Muscle of leg (tissue), 11 donors: ENCODE results near the gene TREML4. TPM values are rescaled to one million over a fixed set of nuclear protein-coding genes. Genes with fewer than 3 reads are reported as not detected.

Experiments
- DNase-seq: peaks from one replicate; pipeline ENCODE4 v3.0.0; 2013
- H3K27ac ChIP-seq: one replicate; pipeline ENCODE4 v1.5.1; 2013; ENCODE audit warnings: mild to moderate bottlenecking, low read length, control low read depth
- H3K27me3 ChIP-seq: one replicate; pipeline ENCODE4 v1.6.1; 2013; ENCODE audit warnings: low read length; ENCODE audit not compliant: control insufficient read depth, insufficient read depth
- H3K36me3 ChIP-seq: one replicate; pipeline ENCODE4 v1.6.1; 2013; ENCODE audit warnings: low read length; ENCODE audit not compliant: control insufficient read depth, insufficient read depth
- H3K4me1 ChIP-seq: one replicate; pipeline ENCODE4 v1.6.1; 2013; ENCODE audit warnings: low read length; ENCODE audit not compliant: control insufficient read depth, insufficient read depth
- H3K4me3 ChIP-seq: one replicate; pipeline ENCODE4 v1.5.1; 2013; ENCODE audit warnings: low read length, control low read depth
- H3K9me3 ChIP-seq: replicated peaks from 2 replicates; pipeline ENCODE4 v1.6.1; 2013; ENCODE audit warnings: low read depth, low read length; ENCODE audit not compliant: control insufficient read depth
- WGBS: methylation state at CpG from one replicate; pipeline ENCODE4 v1.1.5; 2013; ENCODE audit warnings: missing lambda C conversion rate; ENCODE audit not compliant: insufficient coverage; 5-methylcytosine and 5-hydroxymethylcytosine counted together
- polyA plus RNA-seq, 8 donors: library from polyadenylated mRNA; unstranded; fragments of 120-200 nt; gene quantifications; one replicate each; pipeline versions ENCODE4 v1.2.1 to v1.2.3, GENCODE V29; 2013; ENCODE audit warnings: inconsistent platforms in 1 of 8, low replicate concordance in 1 of 8; ENCODE audit not compliant: insufficient read length in 8 of 8, insufficient read depth in 1 of 8
- total RNA-seq: library from RNA; stranded (reverse); fragments of 120-200 nt; gene quantifications from one replicate; pipeline ENCODE4 v1.2.4, GENCODE V29; 2013

TREML4 gene
- total and polyA plus RNA-seq, 9 donors = not detected

DNA sequence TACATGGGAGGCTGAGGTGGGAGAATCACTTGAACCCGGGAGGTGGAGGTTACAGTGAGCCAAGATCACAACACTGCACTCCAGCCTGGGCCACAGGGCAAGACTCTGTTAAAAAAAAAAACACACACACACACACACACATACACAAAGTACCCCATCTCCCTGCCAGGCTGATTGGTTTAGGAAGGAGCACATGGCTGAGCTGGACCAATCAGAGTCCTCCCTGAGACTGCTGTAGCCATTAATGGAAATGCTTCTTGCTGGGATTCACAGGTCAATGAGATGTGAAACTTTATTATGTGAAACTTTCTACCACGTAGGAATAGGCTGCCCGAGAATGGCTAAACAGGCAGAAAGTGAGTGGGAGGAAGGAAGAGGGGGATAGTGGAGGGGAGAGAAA is 55.5 kb downstream of the TREML4 start:
- Histone ChIP-seq H3K4me3 (no peak overlapping the region), H3K27me3 (peaks cover 14% of the 10 kb centered on the region), H3K4me1 (peaks cover 6% of the 10 kb centered on the region), H3K36me3 (no peaks in the 10 kb centered on the region), H3K27ac (no peak overlapping the region), H3K9me3 (no peaks in the 10 kb centered on the region)
- no peak for DNase-seq
- WGBS = 57% methylated on average over 2 of the region's 3 CpGs

DNA sequence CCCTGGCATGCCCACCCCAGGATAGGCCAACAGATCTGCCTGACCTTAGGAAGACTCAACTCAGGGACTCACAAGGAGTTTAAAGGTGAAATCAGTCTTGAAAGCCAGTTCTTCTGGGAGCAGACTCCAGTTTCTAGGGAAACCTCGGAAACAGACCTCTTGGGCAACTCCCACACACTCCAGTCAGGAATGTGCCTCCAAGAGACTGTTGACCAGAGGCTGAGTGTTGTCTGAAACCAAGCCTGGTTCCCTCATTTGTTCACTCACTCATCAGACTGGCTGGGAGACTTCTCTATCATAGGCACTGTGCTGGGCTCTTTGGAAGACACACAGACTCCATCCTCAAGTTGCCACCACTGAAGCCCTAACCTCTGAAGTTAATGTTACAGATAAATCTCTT is 56.6 kb downstream of the TREML4 start:
- Histone ChIP-seq H3K9me3 (no peaks in the 10 kb centered on the region), H3K27me3 (peaks cover 12% of the 10 kb centered on the region), H3K4me3 (no peak overlapping the region), H3K36me3 (no peaks in the 10 kb centered on the region), H3K27ac (no peak overlapping the region), H3K4me1 (no peaks in the 10 kb centered on the region)
- WGBS = no CpG with 5 or more reads among the region's 1 CpG
- DNase-seq = no peak

DNA sequence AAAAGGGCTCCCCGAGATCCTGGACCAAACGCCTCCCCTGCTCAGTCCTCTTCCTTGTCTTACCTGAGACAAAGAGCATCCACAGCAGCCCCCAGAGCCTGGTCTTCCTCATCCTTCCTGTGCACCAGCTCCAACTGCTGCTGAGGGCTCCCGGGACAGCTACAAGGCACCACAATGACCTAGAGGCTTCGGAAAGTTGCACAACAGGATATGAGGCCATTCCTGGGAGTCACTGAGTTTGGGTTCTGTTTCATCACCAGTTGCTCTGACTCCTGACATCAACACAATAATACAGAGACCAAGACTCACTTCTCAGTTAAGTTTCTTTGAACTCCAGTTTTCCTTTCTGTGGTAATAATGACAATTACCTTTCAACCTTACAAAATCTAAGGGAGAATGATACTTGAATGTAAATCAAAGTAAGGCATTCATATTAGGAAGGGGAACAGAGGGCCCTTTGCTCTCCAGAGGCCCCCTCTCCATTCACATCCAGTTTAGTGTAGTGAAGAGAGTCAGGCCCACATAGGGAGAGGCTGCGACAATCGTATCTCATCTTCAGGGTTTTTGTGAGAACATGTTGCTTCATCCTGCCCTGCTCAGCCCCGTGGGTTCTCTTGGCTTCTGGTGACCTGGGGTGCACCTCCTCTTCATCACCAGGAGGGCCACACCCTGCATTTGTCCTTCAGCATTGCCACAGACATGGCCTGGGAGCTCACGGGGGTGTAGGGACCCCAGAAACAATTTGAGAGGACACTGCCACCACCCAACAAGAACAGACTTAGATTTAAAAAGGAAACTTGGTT is 58.6 kb downstream of the TREML4 start, which contains the start of gene TREM1:
Gene TREM1 (minus strand): TSS at position 139 of the 803 bp plus-strand sequence. CDS start 27 bp downstream, at position 112.
- peaks cover 12% of the 10 kb centered on the region for H3K27me3 ChIP-seq
- 77% methylated on average over 5 of the region's 8 CpGs for WGBS
- no peak within 1 kb of the TSS for H3K4me3 ChIP-seq
- no peak within 1 kb of the TSS for H3K27ac ChIP-seq
- H3K4me1 ChIP-seq = no peaks in the 10 kb centered on the region
- DNase-seq = peak; percentile 75
- H3K36me3 ChIP-seq = no peaks in the 10 kb centered on the region
- H3K9me3 ChIP-seq = no peaks in the 10 kb centered on the region

DNA sequence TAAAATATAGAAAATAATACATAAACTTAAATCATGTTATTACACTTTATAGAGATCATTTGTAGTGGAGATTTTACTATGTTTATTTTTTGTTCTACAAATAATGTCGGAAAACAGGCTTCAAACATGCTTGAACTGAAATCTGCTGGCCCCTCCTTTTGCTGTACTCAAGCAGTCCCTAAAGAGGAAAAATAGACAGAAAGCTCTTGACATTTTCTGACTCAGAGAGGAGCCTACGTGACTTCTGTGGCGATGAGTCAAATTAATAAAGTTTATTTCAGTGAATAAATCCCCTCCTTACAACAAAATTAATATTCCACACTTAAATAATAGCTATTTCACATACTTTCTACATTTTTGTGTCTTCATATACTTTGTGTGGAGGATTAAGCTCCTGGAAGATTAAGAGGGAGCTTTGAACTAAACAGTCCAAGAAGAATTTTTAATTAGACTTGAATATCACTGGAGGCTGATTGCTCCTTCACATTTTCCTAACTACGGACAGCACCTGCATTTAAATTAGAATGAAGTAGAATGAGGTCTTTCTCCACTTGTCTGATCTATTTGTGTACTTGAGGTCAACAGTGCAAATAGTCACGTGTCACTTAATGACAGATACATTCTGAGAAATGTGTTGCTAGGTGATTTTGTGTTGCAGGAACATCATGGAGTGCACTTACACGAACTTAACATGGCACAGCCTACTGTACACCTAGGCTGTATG is 60.0 kb downstream of the TREML4 start:
- Histone ChIP-seq H3K4me1 (no peaks in the 10 kb centered on the region), H3K27me3 (peaks cover 12% of the 10 kb centered on the region), H3K9me3 (no peaks in the 10 kb centered on the region), H3K36me3 (no peaks in the 10 kb centered on the region), H3K4me3 (no peak overlapping the region), H3K27ac (no peak overlapping the region)
- peak; percentile 30 for DNase-seq
- no CpG with 5 or more reads among the region's 6 CpGs for WGBS

Other genes with a start within 250 kb of the TREML4 start
- gene UNC5CL, start 189.1 kb upstream of the TREML4 start, total RNA-seq = 3.0 TPM
- 1 to 10 TPM; 2.2 to 9.8 (median 4.1) TPM for gene UNC5CL, start 189.1 kb upstream of the TREML4 start, polyA plus RNA-seq
- 0.22 TPM for gene TSPO2, start 185.9 kb upstream of the TREML4 start, total RNA-seq
- gene TSPO2, start 185.9 kb upstream of the TREML4 start, polyA plus RNA-seq = 1 to 10 TPM in 2 of 8 donors, under 1 TPM in 6; 0.41 to 1.8 (median 0.89) TPM
- 509 TPM for gene APOBEC2, start 175.1 kb upstream of the TREML4 start, total RNA-seq
- 100 to 1,000 TPM; 281 to 891 (median 471) TPM for gene APOBEC2, start 175.1 kb upstream of the TREML4 start, polyA plus RNA-seq
- gene OARD1, start 156.0 kb upstream of the TREML4 start, total RNA-seq = 12.9 TPM
- gene OARD1, start 156.0 kb upstream of the TREML4 start, polyA plus RNA-seq = 10 to 100 TPM; 15.0 to 20.7 (median 19.3) TPM
- 14.4 TPM for gene NFYA, start 155.4 kb upstream of the TREML4 start, total RNA-seq
- gene NFYA, start 155.4 kb upstream of the TREML4 start, polyA plus RNA-seq = 10 to 100 TPM; 21.2 to 35.2 (median 27.3) TPM
- gene TREML1, start 74.0 kb upstream of the TREML4 start, total RNA-seq = 0.18 TPM
- under 1 TPM in 7 of 8 donors, not detected in 1; 0.10 to 0.49 (median 0.16) TPM for gene TREML1, start 74.0 kb upstream of the TREML4 start, polyA plus RNA-seq
- gene TREM2, start 65.2 kb upstream of the TREML4 start, total RNA-seq = 0.75 TPM
- gene TREM2, start 65.2 kb upstream of the TREML4 start, polyA plus RNA-seq = 1 to 10 TPM in 2 of 8 donors, under 1 TPM in 6; 0.15 to 3.6 (median 0.55) TPM
- gene TREML2, start 27.2 kb upstream of the TREML4 start, total RNA-seq = 0.09 TPM
- gene TREML2, start 27.2 kb upstream of the TREML4 start, polyA plus RNA-seq = under 1 TPM; 0.05 to 0.16 (median 0.11) TPM
- gene TREM1, start 58.3 kb downstream of the TREML4 start, total RNA-seq = 0.35 TPM
- 1 to 10 TPM in 1 of 8 donors, under 1 TPM in 5, not detected in 2; 0.06 to 1.6 (median 0.21) TPM for gene TREM1, start 58.3 kb downstream of the TREML4 start, polyA plus RNA-seq
- gene NCR2, start 107.3 kb downstream of the TREML4 start, total RNA-seq = not detected
- gene NCR2, start 107.3 kb downstream of the TREML4 start, polyA plus RNA-seq = not detected